ENCODE results near the gene CPM. TPM values are rescaled to one million over a fixed set of nuclear protein-coding genes. Genes with fewer than 3 reads are reported as not detected.

Gene CPM
- total RNA-seq = 10 to 100 TPM; 10.4 to 55.9 TPM

GRCh38 chr12:68932961-68933893, at the start of gene CPM:
Gene CPM, minus strand, starts transcription at chr12:68933171. Its CDS starts 334 bp downstream, at chr12:68932837.
- DNase-seq (ENCODE audit: low spot score in 2 of 2) (peak; percentile 74 to 84), ATAC-seq (peak; percentile 98 to 99)
- Mint-ChIP-seq H3K9me3 (no peaks in the 10 kb centered on the region), H3K36me3 (peaks cover 7 to 27% of the 10 kb centered on the region in 2 donors), H3K27ac (peak within 1 kb of the TSS; percentile 48 to 90)

DNA sequence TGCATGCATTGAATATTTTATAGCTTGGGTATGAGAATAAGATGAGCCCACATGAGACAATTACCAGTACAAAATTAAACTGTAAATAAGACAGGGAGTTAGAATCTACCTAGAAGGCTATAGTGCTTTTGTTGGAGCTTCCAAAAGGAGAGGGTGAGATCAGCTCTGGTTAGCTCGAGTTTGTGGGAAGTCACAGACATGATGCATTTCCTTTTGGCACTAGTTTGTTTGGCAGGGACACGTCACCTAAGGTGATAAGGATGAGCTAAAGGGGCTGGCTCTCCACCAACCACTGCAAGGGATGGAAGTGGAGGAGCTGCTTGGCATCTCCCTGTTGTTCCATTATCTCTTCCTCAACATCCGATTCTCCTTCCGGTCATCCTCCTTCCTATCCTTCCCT, 48.5 kb upstream of the CPM start:
- Mint-ChIP-seq H3K36me3 (peaks cover 0 to 44% of the 10 kb centered on the region in 2 donors), H3K27ac (no peak overlapping the region), H3K9me3 (peaks cover 9 to 26% of the 10 kb centered on the region in 2 donors)
- DNase-seq (ENCODE audit: low spot score in 2 of 2) (no peak), ATAC-seq (no peak)

GRCh38 chr12:68980476-68981212, 47.7 kb upstream of the CPM start:
- peaks cover 0 to 44% of the 10 kb centered on the region in 2 donors for H3K36me3 Mint-ChIP-seq
- DNase-seq (ENCODE audit: low spot score in 2 of 2) (no peak), ATAC-seq (no peak)
- peaks cover 9 to 26% of the 10 kb centered on the region in 2 donors for H3K9me3 Mint-ChIP-seq
- H3K27ac Mint-ChIP-seq = no peak overlapping the region

DNA sequence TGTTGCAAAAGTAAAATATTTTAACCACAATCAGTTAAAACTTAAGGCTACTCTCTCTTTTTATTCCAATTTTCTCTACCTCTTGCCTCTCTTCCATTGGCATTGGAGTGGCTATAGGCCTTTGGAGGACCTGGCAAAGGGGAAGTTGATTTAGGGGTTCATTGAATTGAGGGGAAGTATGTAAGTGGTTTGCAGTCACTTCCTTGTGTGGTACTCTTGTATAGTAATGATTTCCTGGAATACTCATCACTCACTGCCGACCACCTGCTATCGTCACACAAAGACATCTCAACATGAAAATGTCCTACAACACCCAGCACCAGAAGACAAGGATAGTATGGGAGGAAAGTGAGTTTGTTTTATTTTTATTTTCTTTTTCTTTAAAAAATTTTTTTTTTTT, 45.7 kb upstream of the CPM start:
- Mint-ChIP-seq H3K36me3 (peaks cover 0 to 30% of the 10 kb centered on the region in 2 donors), H3K9me3 (peaks cover 9 to 26% of the 10 kb centered on the region in 2 donors), H3K27ac (peak overlapping the region in 1 of 2 donors; percentile 19)
- no peak for ATAC-seq
- no peak for DNase-seq (ENCODE audit: low spot score in 2 of 2)

- Mint-ChIP-seq H3K27ac (peak overlapping the region in 1 of 2 donors; percentile 19), H3K36me3 (peaks cover 0 to 25% of the 10 kb centered on the region in 2 donors), H3K9me3 (peaks cover 9 to 21% of the 10 kb centered on the region in 2 donors)
- no peak for DNase-seq (ENCODE audit: low spot score in 2 of 2)
- no peak for ATAC-seq
Measured at GRCh38 chr12:68977909-68978610, 45.1 kb upstream of the CPM start.

DNA sequence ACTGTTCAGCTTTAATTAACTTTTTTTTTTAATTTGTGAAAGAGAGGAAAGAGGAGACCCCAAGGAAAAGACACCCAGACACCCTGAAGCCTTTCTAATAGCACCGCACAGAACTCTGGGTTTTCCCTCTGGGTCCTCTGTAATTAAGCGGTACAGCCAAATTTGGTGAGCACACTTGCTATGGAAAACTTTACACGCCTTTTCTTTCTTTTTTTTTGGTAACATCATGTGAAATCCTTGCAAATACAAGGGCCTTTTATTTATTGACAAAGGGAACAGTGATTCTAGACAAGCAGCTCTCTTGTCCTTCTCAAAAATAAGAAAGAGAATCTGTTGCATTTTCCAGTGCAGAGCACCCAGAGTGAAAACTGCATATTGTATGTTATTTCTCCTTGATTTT, 44.4 kb upstream of the CPM start:
- DNase-seq (ENCODE audit: low spot score in 2 of 2) = no peak
- ATAC-seq = no peak
- Mint-ChIP-seq H3K36me3 (peaks cover 0 to 18% of the 10 kb centered on the region in 2 donors), H3K27ac (no peak overlapping the region), H3K9me3 (peaks cover 5 to 14% of the 10 kb centered on the region in 2 donors)

DNA sequence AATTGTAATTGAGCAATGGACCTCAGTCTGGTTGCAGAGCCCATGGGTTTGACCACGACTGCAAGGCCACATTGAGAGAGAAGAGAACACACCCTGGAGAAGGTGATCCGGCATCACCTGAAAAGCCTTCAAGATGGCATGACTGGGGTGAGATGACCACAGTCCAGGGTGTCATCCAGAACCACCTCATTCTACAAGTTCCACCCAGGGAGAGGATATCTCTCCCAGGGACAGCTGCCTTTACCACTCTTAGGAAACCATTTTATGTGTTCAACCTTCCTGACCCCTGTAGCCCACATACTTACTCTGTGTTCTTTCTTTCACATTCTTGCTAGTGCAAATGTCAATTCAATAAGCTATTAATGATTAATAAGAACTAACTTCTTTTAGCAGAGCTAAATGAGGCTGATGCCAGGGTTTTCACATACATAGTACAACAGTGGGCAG, 43.4 kb upstream of the CPM start:
- no peak for DNase-seq (ENCODE audit: low spot score in 2 of 2)
- no peak overlapping the region for H3K27ac Mint-ChIP-seq
- peaks cover 0 to 9% of the 10 kb centered on the region in 2 donors for H3K9me3 Mint-ChIP-seq
- peaks cover 0 to 10% of the 10 kb centered on the region in 2 donors for H3K36me3 Mint-ChIP-seq
- ATAC-seq = no peak

DNA sequence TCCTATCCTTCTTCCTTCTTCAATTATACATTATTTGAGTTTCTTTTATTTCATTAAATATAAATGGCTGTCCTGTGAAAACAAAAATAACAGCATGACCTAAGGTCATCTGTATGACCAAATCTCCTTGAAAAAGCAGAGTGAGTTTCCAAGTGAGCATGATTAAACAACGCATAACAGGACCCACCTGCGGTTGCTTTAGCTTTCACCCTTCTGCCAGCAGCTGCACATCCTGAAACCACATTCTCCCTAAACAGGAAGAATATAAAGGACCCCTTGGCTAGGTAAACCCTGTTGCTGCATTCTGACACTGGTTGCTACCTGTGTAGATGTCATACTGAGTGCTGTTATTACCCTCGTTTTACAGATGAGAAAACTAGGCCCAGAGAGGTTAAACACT, 42.8 kb upstream of the CPM start:
- Mint-ChIP-seq H3K27ac (no peak overlapping the region), H3K9me3 (peaks cover 0 to 4% of the 10 kb centered on the region in 2 donors), H3K36me3 (peaks cover 0 to 4% of the 10 kb centered on the region in 2 donors)
- ATAC-seq (no peak), DNase-seq (ENCODE audit: low spot score in 2 of 2) (no peak)

DNA sequence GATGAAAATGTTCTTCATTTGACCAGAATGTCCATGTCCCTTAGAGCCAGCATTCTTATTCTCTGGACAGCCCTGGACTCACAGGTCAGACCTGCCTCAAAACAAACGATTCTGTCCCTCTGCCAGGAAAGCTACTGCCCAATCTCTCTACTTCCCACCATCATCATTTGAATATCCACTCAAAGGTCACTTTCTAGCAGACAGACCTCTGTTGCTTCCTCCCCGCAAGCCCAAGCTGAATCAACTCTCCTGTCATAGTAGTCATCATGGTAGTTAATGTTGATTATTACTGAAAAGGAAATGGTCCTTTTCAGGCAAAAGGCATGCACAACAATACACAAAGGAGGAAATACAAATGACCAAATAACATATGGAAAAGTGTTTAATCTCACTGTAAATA, 39.6 kb upstream of the CPM start:
- ATAC-seq (no peak), DNase-seq (ENCODE audit: low spot score in 2 of 2) (no peak)
- Mint-ChIP-seq H3K36me3 (no peaks in the 10 kb centered on the region), H3K9me3 (no peaks in the 10 kb centered on the region), H3K27ac (no peak overlapping the region)

- DNase-seq (ENCODE audit: low spot score in 2 of 2) (no peak), ATAC-seq (peak; percentile 49 to 56)
- H3K36me3 Mint-ChIP-seq = peaks cover 0 to 2% of the 10 kb centered on the region in 2 donors
- H3K9me3 Mint-ChIP-seq = no peaks in the 10 kb centered on the region
- no peak overlapping the region for H3K27ac Mint-ChIP-seq
Measured at GRCh38 chr12:68971404-68971803, 38.4 kb upstream of the CPM start.

DNA sequence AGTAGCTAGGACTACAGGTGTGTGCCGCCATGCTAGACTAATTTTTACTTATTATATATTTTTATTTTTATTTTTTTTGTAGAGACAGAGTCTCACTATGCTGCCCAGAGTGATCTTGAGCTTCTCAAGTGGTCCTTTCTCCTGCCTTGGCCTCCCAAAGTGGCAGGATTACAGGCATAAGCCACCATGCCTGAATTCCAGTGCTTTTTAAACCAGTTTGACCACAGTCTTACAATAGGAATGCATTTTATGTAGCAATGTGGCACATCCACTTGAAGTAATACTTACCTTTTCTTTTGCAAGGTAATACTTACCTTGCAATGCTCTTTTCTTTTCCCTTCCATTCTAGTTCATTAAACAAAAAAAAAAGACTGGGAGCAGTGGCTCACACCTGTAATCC, 38.0 kb upstream of the CPM start:
- Mint-ChIP-seq H3K27ac (no peak overlapping the region), H3K36me3 (peaks cover 0 to 6% of the 10 kb centered on the region in 2 donors), H3K9me3 (no peaks in the 10 kb centered on the region)
- no peak for ATAC-seq
- no peak for DNase-seq (ENCODE audit: low spot score in 2 of 2)

DNA sequence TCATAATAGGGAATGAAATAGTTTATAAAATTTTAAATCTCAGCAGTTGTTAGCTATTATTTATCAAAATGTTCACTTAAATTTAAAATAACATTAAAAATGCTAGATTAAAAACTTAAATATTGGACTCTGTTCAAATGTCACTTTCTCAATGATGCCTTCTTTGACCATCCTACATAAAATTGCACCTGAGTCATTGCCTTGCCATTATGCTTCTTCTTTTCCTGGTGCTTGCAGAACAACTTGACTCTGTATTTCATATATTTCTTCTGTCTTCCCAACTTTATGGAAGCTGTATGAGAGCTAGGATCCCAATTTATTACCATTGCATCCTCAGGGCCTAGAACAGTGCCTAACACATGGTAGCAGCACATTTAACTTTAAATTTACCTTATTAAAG, 37.3 kb upstream of the CPM start:
- DNase-seq (ENCODE audit: low spot score in 2 of 2) = no peak
- Mint-ChIP-seq H3K36me3 (peaks cover 0 to 13% of the 10 kb centered on the region in 2 donors), H3K9me3 (no peaks in the 10 kb centered on the region), H3K27ac (no peak overlapping the region)
- ATAC-seq = no peak

DNA sequence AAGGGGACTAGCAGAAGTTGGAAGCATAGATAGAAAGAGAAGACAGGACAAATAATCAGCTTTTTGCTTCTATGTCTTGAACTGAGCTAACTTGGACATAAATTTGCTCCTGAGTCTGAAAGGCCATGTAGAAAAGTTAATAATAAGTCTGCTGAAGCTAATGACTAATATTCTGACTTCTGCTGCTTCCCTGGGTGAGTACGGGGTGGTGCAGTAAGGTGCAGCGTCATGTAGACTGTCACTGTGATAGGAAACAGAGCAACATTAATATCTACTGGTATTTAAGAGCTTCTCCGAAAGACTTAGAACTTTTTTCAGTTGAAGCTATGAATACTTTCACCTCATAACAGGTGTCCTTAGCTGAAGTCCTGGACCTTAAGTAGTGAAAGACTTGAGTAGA, 34.1 kb upstream of the CPM start:
- peaks cover 5 to 15% of the 10 kb centered on the region in 2 donors for H3K9me3 Mint-ChIP-seq
- no peak for DNase-seq (ENCODE audit: low spot score in 2 of 2)
- H3K36me3 Mint-ChIP-seq = peaks cover 0 to 45% of the 10 kb centered on the region in 2 donors
- H3K27ac Mint-ChIP-seq = no peak overlapping the region
- ATAC-seq = no peak

DNA sequence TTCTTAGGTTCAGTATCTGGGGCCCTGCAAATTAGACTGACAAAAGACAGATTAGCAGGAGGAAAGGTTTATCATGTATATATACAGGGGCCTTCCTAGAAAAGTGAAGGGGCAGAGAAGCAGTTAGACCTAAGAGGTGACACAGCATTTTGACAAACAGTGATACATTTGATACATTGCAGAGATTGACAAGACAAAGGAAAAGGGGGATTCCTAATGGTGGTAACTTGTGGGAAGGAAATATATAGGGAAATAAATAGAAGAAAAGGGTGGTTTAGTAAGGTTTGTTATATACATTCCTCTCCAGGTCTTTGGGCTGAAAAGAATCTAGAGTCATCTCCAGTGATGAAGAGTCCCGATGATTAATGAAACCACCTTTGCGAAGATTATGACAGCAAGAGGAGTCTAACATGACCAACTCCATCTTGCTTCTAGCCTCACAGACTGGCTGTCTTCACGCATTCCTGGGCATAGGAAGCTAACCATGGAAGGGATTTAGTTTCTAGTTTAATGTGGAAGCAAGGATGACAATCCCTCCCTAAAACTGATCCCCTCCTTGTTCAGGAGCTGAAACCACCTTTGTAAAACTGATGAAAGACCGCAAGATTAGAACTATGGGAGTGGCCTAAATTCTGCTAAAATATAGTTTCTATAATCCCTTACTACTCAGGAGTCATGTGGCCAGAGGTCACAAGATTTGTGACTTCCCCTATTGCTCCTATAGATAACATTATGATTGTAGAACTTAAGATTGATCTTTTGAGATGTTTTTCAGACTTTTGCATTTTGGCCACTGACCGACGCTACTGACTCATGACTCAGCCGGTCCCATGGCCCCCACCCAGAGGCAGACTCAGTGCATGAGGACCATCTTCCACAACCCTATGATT, 31.1 kb upstream of the CPM start:
- Mint-ChIP-seq H3K36me3 (peaks cover 0 to 59% of the 10 kb centered on the region in 2 donors), H3K27ac (peak overlapping the region; percentile 56 to 69), H3K9me3 (peaks cover 5 to 21% of the 10 kb centered on the region in 2 donors)
- ATAC-seq = peak in 1 of 2 donors; percentile 36
- no peak for DNase-seq (ENCODE audit: low spot score in 2 of 2)

- H3K27ac Mint-ChIP-seq = peak overlapping the region; percentile 56 to 69
- H3K36me3 Mint-ChIP-seq = peaks cover 0 to 66% of the 10 kb centered on the region in 2 donors
- H3K9me3 Mint-ChIP-seq = peaks cover 10 to 29% of the 10 kb centered on the region in 2 donors
- ATAC-seq = peak; percentile 75 to 88
- DNase-seq (ENCODE audit: low spot score in 2 of 2) = no peak
Measured at GRCh38 chr12:68962877-68963855, 30.2 kb upstream of the CPM start.

Data from activated naive CD4-positive, alpha-beta T cell treated with anti-CD3 and anti-CD28 coated beads, Interleukin-2, amount 50 U/mL, for 72 hours (primary cell).